HepG2 (cell line): ENCODE results near the gene CCDC57. TPM values are rescaled to one million over a fixed set of nuclear protein-coding genes. Genes with fewer than 3 reads are reported as not detected.

Source experiments
- BHLHE40 ChIP-seq: IDR thresholded peaks from 2 replicates; pipeline ENCODE4 v1.6.1; 2011; ENCODE audit warnings: low read length, improper control_type of control experiment
- CEBPB ChIP-seq: IDR thresholded peaks from 2 replicates; pipeline ENCODE4 v1.6.1; 2011; ENCODE audit warnings: low read depth, low read length, improper control_type of control experiment, borderline replicate concordance
- CENPT ChIP-seq: sonication (generic); formaldehyde crosslinking; IDR thresholded peaks from 2 replicates; pipeline ENCODE4 v1.8.0; 2022; ENCODE audit warnings: low read depth, mild to moderate bottlenecking, moderate library complexity, missing genetic modification reagents
- GPN1 ChIP-seq: sonication (generic); formaldehyde crosslinking; IDR thresholded peaks from 2 replicates; pipeline ENCODE4 v1.5.1; 2020; ENCODE audit warnings: missing genetic modification reagents, borderline replicate concordance
- IKZF4 ChIP-seq: sonication (generic); formaldehyde crosslinking; IDR thresholded peaks from 2 replicates; pipeline ENCODE4 v1.5.1; 2020; ENCODE audit warnings: borderline replicate concordance, mild to moderate bottlenecking, low read depth, missing genetic modification reagents; ENCODE audit errors: not compliant biosample characterization
- JUND ChIP-seq: sonication (generic); formaldehyde crosslinking; IDR thresholded peaks from 2 replicates; pipeline ENCODE4 v1.8.0; 2022; ENCODE audit warnings: mild to moderate bottlenecking, missing genetic modification reagents
- KDM5A ChIP-seq: fragments of 200-600 bp; sonication (generic); IDR thresholded peaks from 2 replicates; pipeline ENCODE4 v1.7.0; 2018; ENCODE audit warnings: antibody characterized with exemption, mild to moderate bottlenecking, low read length, borderline replicate concordance
- MTF2 ChIP-seq: sonication (generic); formaldehyde crosslinking; IDR thresholded peaks from 2 replicates; pipeline ENCODE4 v1.5.0; 2020; ENCODE audit warnings: missing genetic modification reagents, borderline replicate concordance
- NBN ChIP-seq: fragments of 450-650 bp; conservative IDR thresholded peaks from 2 replicates; pipeline ENCODE4 v1.6.1; 2017
- NR2C2 ChIP-seq: sonication (generic); formaldehyde crosslinking; IDR thresholded peaks from 2 replicates; pipeline ENCODE4 v1.4.0; 2020; ENCODE audit warnings: missing genetic modification reagents, mild to moderate bottlenecking, moderate library complexity, borderline replicate concordance
- PCBP2 ChIP-seq: fragments of 200-400 bp; formaldehyde crosslinking; optimal IDR thresholded peaks from 2 replicates; pipeline ENCODE3; 2018; ENCODE audit warnings: low read length, low read depth; ENCODE audit not compliant: poor library complexity, severe bottlenecking
- SOX13 ChIP-seq, 3 experiments: fragments of 450-650 bp in 1 of 3; sonication (generic) in 1 of 3; formaldehyde crosslinking in 1 of 3; IDR thresholded peaks in 2 of 3; conservative IDR thresholded peaks in 1 of 3; 2 replicates each; pipeline versions ENCODE4 v1.5.0 to v1.6.1; 2016 to 2020; ENCODE audit warnings: antibody characterized with exemption in 1 of 3, mild to moderate bottlenecking in 1 of 3, missing compliant biosample characterization in 1 of 3, missing genetic modification reagents in 1 of 3, moderate library complexity in 1 of 3
- SRSF9 ChIP-seq: fragments of 200-400 bp; formaldehyde crosslinking; IDR thresholded peaks from 2 replicates; pipeline ENCODE4 v1.6.1; 2018; ENCODE audit warnings: borderline replicate concordance, mild to moderate bottlenecking, low read depth, low read length; ENCODE audit not compliant: insufficient read depth, poor library complexity, severe bottlenecking
- ZBTB20 ChIP-seq: sonication (generic); formaldehyde crosslinking; IDR thresholded peaks from 2 replicates; pipeline ENCODE4 v1.8.1; 2023; ENCODE audit warnings: missing genetic modification reagents, low read depth, mild to moderate bottlenecking, borderline replicate concordance
- ZFP36 ChIP-seq: fragments of 150-350 bp; IDR thresholded peaks from 2 replicates; pipeline ENCODE4 v1.6.1; 2018; ENCODE audit warnings: borderline replicate concordance, low read length, low read depth; ENCODE audit not compliant: partially characterized antibody
- ZNF20 ChIP-seq: sonication (generic); formaldehyde crosslinking; IDR thresholded peaks from 2 replicates; pipeline ENCODE4 v1.4.0; 2020; ENCODE audit warnings: mild to moderate bottlenecking, moderate library complexity, missing genetic modification reagents
- ZNF274 ChIP-seq: sonication (generic); formaldehyde crosslinking; IDR thresholded peaks from 2 replicates; pipeline ENCODE4 v1.5.1; 2020; ENCODE audit warnings: mild to moderate bottlenecking, missing genetic modification reagents
- ZNF335 ChIP-seq: sonication (generic); formaldehyde crosslinking; IDR thresholded peaks from 2 replicates; pipeline ENCODE4 v1.4.0; 2020; ENCODE audit warnings: missing genetic modification reagents
- ZNF350 ChIP-seq: sonication (generic); formaldehyde crosslinking; IDR thresholded peaks from 2 replicates; pipeline ENCODE4 v1.4.0; 2020; ENCODE audit warnings: mild to moderate bottlenecking, low read depth, missing genetic modification reagents, borderline replicate concordance
- ZNF432 ChIP-seq: sonication (generic); formaldehyde crosslinking; IDR thresholded peaks from 2 replicates; pipeline ENCODE4 v1.5.0; 2020; ENCODE audit warnings: missing genetic modification reagents, mild to moderate bottlenecking, borderline replicate concordance
- ZNF510 ChIP-seq: sonication (generic); formaldehyde crosslinking; IDR thresholded peaks from 2 replicates; pipeline ENCODE4 v1.4.0; 2020; ENCODE audit warnings: low read depth, mild to moderate bottlenecking, missing genetic modification reagents
- ZNF549 ChIP-seq: sonication (generic); formaldehyde crosslinking; IDR thresholded peaks from 2 replicates; pipeline ENCODE4 v1.5.0; 2020; ENCODE audit warnings: missing genetic modification reagents
- ZNF550 ChIP-seq: sonication (generic); formaldehyde crosslinking; IDR thresholded peaks from 2 replicates; pipeline ENCODE4 v1.4.0; 2020; ENCODE audit warnings: mild to moderate bottlenecking, missing genetic modification reagents, borderline replicate concordance
- ZNF557 ChIP-seq: sonication (generic); formaldehyde crosslinking; IDR thresholded peaks from 2 replicates; pipeline ENCODE4 v1.4.0; 2020; ENCODE audit warnings: missing genetic modification reagents
- ZNF614 ChIP-seq: IDR thresholded peaks from 2 replicates; pipeline ENCODE4 v1.6.1; 2018; ENCODE audit warnings: missing biosample characterization, missing genetic modification reagents, inconsistent platforms, borderline replicate concordance
- polyA plus RNA-seq, 8 experiments: library from polyadenylated mRNA; depleted of rRNA in 3 of 8; stranded (reverse) in 7 of 8; unstranded in 1 of 8; fragments of >200 nt; fragmentation: Illumina TruSeq in 4 of 8; extraction: Trizol in 4 of 8; gene quantifications; 2 replicates each; pipeline versions ENCODE4 v1.2.1 to v1.2.3, GENCODE V29; 2011 to 2016; ENCODE audit warnings: low read depth in 4 of 8, missing spikeins in 1 of 8, mixed read lengths in 1 of 8; ENCODE audit not compliant: insufficient read depth in 1 of 8
- total RNA-seq, 5 experiments: library from RNA; depleted of rRNA; stranded (reverse); fragments of >200 nt; fragmentation: Illumina TruSeq; extraction: Trizol; gene quantifications; 2 replicates each; pipeline ENCODE4 v1.2.3, GENCODE V29; 2016; ENCODE audit warnings: low read depth in 1 of 5
- TF ChIP-seq, protein P1 (sequence below): sonication (generic); formaldehyde crosslinking; IDR thresholded peaks from 2 replicates; pipeline ENCODE4 v1.5.0; 2020; ENCODE audit warnings: missing genetic modification reagents
- TF ChIP-seq, protein P2 (sequence below): sonication (generic); formaldehyde crosslinking; IDR thresholded peaks from 2 replicates; pipeline ENCODE4 v1.5.0; 2020; ENCODE audit warnings: missing genetic modification reagents

Gene CCDC57
- total and polyA plus RNA-seq, 2 of the 13 experiments (the other 11 are each of a cell fraction or from before 2014, with no cell fraction given), result 59.3 to 59.9 TPM

DNA sequence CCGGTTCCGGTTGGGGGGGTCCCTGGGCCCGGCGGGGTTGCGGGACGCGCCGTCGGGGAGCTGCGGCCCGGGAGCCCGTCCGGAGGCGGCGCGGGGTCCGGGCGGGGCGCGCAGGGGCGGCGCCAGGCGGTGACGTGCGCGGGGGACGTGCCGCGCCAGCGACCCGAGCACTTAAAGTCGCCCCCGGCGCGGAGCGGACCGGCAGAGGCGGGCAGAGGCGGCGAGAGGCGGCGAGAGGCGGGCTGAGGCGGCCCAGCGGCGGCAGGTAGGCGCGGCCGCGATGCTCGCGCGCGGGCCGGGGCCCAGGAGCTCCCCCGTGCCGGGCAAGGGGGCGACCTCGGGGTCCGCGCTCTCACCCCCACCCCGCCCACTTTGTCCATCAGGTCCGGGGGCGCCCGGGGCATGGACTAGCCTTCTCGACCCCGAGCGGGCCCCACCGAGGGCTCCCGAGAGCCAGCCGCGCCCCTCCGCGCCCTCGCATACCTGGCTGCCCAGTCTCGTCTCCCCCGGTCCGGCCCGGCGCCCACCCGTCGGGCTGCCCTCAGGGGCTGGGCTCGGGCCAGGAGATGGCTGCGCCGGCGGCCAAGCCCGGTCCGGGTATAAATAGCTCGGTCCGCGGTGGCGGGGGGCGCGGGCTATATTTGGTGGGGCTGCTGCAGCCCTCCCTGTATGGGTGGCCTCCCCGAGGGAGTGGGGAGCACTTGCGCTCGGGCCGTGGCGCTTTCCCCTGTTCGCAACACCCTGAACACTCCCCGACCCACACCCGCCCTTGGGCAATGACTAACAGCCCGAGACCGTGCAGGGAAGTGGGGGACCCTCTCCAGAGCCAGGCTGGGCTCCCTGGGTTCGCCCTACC lies 16.4 kb upstream of the CCDC57 start, which contains the start of gene SLC16A3 (continued):
- TF ChIP-seq PCBP2, result no peak
- no peak for TF ChIP-seq ZNF550 (CRISPR knock-in tag)
- TF ChIP-seq ZFP36, result no peak
- 0 out of 2 replicates have a peak, but pooled peaks have one; percentile 8 for TF ChIP-seq NR2C2 (CRISPR knock-in tag)
- TF ChIP-seq, protein P1, sequence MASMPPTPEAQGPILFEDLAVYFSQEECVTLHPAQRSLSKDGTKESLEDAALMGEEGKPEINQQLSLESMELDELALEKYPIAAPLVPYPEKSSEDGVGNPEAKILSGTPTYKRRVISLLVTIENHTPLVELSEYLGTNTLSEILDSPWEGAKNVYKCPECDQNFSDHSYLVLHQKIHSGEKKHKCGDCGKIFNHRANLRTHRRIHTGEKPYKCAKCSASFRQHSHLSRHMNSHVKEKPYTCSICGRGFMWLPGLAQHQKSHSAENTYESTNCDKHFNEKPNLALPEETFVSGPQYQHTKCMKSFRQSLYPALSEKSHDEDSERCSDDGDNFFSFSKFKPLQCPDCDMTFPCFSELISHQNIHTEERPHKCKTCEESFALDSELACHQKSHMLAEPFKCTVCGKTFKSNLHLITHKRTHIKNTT (CRISPR knock-in tag), result no peak
- 0 out of 2 replicates have a peak, but pooled peaks have one; percentile 44 for TF ChIP-seq ZNF432 (CRISPR knock-in tag)
- peak; percentile 16; the same call in 1 of the 2 replicates for TF ChIP-seq ZNF557 (CRISPR knock-in tag)
- no peak; the same call in 1 of the 2 replicates for TF ChIP-seq KDM5A
- TF ChIP-seq ZNF549, result no peak
- TF ChIP-seq CEBPB, result no peak
- TF ChIP-seq JUND (CRISPR knock-in tag), result no peak
- no peak; the same call in 1 of the 2 replicates for TF ChIP-seq ZBTB20 (CRISPR knock-in tag)
- TF ChIP-seq ZNF614, result peak; percentile 10; the same call in 1 of the 2 replicates
- no peak for TF ChIP-seq MTF2 (CRISPR knock-in tag)
- no peak for TF ChIP-seq ZNF20 (CRISPR knock-in tag)
- TF ChIP-seq SOX13 (IDR thresholded peaks at IDR 0.05), result no peak; the same call in 1 of the 2 replicates
- TF ChIP-seq SOX13 (CRISPR knock-in tag; conservative IDR thresholded peaks at IDR 0.05 in 1 of 2, IDR thresholded peaks at IDR 0.05 in 1 of 2), result 0 out of 4 replicates have a peak, but pooled peaks of 1 of the 2 experiments have one; percentile 52
- peak; percentile 87 for TF ChIP-seq CENPT (CRISPR knock-in tag)
- TF ChIP-seq ZNF350 (CRISPR knock-in tag), result no peak
- TF ChIP-seq, protein P2, sequence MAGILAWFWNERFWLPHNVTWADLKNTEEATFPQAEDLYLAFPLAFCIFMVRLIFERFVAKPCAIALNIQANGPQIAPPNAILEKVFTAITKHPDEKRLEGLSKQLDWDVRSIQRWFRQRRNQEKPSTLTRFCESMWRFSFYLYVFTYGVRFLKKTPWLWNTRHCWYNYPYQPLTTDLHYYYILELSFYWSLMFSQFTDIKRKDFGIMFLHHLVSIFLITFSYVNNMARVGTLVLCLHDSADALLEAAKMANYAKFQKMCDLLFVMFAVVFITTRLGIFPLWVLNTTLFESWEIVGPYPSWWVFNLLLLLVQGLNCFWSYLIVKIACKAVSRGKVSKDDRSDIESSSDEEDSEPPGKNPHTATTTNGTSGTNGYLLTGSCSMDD, result no peak
- TF ChIP-seq ZNF274 (CRISPR knock-in tag), result no peak; the same call in 1 of the 2 replicates
- TF ChIP-seq SRSF9, result no peak
- no peak for TF ChIP-seq NBN
- no peak for TF ChIP-seq IKZF4
- peak; percentile 54; the same call in 1 of the 2 replicates for TF ChIP-seq ZNF510 (CRISPR knock-in tag)
- TF ChIP-seq ZNF335 (CRISPR knock-in tag), result no peak
- TF ChIP-seq GPN1 (CRISPR knock-in tag), result no peak
- TF ChIP-seq BHLHE40, result no peak
